Endothelial cell (in vitro differentiated cells): ENCODE measurements around the gene ORM2. TPM values are rescaled to one million over a fixed set of nuclear protein-coding genes. Genes with fewer than 3 reads are reported as not detected.

Experiments used
- DNase-seq: peaks from one replicate; pipeline ENCODE4 v3.0.0; 2021; ENCODE audit warnings: low spot score
- H3K27ac Mint-ChIP-seq: one replicate; pipeline ENCODE4 v1.8.0; 2021; ENCODE audit warnings: mixed read lengths, inconsistent platforms; ENCODE audit not compliant: unreplicated experiment
- H3K27me3 Mint-ChIP-seq: one replicate; pipeline ENCODE4 v1.8.0; 2021; ENCODE audit warnings: mild to moderate bottlenecking, moderate library complexity, mixed read lengths, inconsistent platforms; ENCODE audit not compliant: unreplicated experiment
- H3K36me3 Mint-ChIP-seq: one replicate; pipeline ENCODE4 v1.8.0; 2021; ENCODE audit warnings: mild to moderate bottlenecking, low read depth, mixed read lengths, inconsistent platforms; ENCODE audit not compliant: unreplicated experiment
- H3K4me1 Mint-ChIP-seq: one replicate; pipeline ENCODE4 v1.8.0; 2021; ENCODE audit warnings: mild to moderate bottlenecking, mixed read lengths, inconsistent platforms; ENCODE audit not compliant: unreplicated experiment
- H3K4me3 Mint-ChIP-seq: one replicate; pipeline ENCODE4 v1.8.0; 2021; ENCODE audit warnings: mild to moderate bottlenecking, mixed read lengths, inconsistent platforms; ENCODE audit not compliant: unreplicated experiment
- H3K9me3 Mint-ChIP-seq: one replicate; pipeline ENCODE4 v1.8.0; 2021; ENCODE audit warnings: mixed read lengths, inconsistent platforms; ENCODE audit not compliant: unreplicated experiment
- total RNA-seq: library from RNA; stranded (reverse); fragmentation: NEBNext Ultra II Directional; extraction: Animal tissue kit (Norgen Biotek cat#: 25700); gene quantifications from one replicate; pipeline ENCODE4 v1.2.1, GENCODE V29; 2021; ENCODE audit not compliant: unreplicated experiment
- TF ChIP-seq, protein P1 (sequence below): fragments of 200-600 bp; sonication (generic); IDR thresholded peaks from one replicate; pipeline ENCODE4 v1.5.0; 2021; ENCODE audit warnings: antibody characterized with exemption; ENCODE audit not compliant: unreplicated experiment

ORM2 gene
- total RNA-seq, 1 donor from 2014 or later: not detected

DNA sequence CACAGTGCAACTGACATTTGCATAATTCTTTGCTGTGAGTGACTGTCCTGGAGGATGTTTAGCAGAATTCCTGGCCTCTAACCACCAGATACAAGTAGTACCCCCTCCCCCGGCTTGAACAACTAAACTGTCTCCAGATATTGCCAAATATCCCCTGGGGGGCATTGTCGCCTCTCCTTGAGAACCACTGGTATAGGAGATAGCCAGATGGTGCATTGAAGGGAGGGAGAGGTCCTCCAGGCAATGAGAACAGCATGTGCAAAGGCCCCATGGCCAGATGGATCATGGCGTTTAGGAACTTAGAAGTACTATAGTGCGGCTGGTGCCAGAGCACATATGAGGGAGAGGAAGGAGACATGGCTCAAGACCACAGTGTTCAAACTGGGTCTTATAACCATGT is 25.7 kb upstream of the ORM2 start:
- TF ChIP-seq, protein P1, sequence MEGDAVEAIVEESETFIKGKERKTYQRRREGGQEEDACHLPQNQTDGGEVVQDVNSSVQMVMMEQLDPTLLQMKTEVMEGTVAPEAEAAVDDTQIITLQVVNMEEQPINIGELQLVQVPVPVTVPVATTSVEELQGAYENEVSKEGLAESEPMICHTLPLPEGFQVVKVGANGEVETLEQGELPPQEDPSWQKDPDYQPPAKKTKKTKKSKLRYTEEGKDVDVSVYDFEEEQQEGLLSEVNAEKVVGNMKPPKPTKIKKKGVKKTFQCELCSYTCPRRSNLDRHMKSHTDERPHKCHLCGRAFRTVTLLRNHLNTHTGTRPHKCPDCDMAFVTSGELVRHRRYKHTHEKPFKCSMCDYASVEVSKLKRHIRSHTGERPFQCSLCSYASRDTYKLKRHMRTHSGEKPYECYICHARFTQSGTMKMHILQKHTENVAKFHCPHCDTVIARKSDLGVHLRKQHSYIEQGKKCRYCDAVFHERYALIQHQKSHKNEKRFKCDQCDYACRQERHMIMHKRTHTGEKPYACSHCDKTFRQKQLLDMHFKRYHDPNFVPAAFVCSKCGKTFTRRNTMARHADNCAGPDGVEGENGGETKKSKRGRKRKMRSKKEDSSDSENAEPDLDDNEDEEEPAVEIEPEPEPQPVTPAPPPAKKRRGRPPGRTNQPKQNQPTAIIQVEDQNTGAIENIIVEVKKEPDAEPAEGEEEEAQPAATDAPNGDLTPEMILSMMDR: no peak
- Mint-ChIP-seq H3K9me3 (no peaks in the 10 kb centered on the region), H3K4me1 (no peaks in the 10 kb centered on the region), H3K4me3 (no peak overlapping the region), H3K36me3 (peaks cover 14% of the 10 kb centered on the region), H3K27me3 (peaks cover 5% of the 10 kb centered on the region), H3K27ac (no peak overlapping the region)
- no peak for DNase-seq

DNA sequence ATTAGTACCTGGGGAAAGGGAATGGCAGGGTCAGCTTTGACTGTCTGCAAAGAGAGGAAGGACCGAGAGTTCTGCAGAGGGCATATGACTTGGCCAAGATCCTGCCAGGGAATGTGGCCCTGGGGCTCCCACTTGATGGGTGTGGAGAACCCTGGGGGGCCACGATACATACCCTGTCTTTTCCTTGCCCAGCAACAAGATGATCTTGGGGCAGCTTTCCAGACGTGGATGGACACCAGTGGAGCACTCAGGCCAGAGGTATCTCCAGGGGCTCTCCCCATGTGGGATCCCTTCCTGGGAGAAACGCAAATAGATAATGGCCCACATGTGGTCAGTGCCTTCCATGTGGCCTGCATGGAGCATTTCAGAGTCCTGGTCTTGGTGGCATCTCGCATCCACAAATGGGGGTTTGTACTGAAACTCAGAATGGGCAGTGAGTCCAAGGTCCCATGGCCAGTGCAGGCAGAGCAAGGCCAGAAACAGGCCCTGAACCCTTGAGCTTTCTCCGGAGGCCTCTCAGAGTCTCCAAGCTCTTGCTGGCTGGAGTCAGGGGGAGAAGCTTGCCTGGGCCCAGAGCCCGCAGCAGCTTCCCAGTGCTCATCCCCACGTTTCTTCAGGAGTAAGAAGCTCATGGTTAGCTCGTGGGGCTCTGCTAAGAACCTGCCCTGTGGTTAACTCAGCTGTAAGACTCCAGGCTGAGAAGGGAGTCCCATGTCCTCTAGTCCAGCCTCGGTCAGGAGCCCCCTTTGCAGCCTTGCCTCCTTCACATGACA is 25.1 kb upstream of the ORM2 start:
- no peaks in the 10 kb centered on the region for H3K4me1 Mint-ChIP-seq
- H3K9me3 Mint-ChIP-seq: no peaks in the 10 kb centered on the region
- TF ChIP-seq, protein P1: no peak
- no peak overlapping the region for H3K4me3 Mint-ChIP-seq
- H3K36me3 Mint-ChIP-seq: peaks cover 15% of the 10 kb centered on the region
- DNase-seq: no peak
- peaks cover 5% of the 10 kb centered on the region for H3K27me3 Mint-ChIP-seq
- no peak overlapping the region for H3K27ac Mint-ChIP-seq

DNA sequence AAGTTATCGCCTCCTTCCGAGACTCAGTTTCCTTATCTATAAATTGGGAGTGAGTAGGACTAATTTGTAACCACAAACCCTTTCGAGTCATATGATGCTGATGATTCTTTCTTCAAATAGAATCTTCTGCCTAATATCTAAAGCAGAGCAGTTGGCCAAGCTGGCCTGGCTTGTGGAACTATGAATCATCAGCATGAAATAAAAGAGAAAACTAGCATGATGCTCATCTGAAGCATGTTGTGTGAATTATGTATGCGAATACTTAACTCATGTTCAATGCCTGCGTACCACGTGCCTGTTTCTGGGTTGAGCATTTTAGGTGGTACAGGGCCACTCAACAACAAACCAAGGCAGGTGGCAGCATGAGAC is 21.8 kb upstream of the ORM2 start:
- H3K4me3 Mint-ChIP-seq: no peak overlapping the region
- no peaks in the 10 kb centered on the region for H3K4me1 Mint-ChIP-seq
- TF ChIP-seq, protein P1: no peak
- H3K9me3 Mint-ChIP-seq: no peaks in the 10 kb centered on the region
- H3K36me3 Mint-ChIP-seq: peaks cover 18% of the 10 kb centered on the region
- H3K27me3 Mint-ChIP-seq: peaks cover 5% of the 10 kb centered on the region
- no peak overlapping the region for H3K27ac Mint-ChIP-seq
- no peak for DNase-seq

DNA sequence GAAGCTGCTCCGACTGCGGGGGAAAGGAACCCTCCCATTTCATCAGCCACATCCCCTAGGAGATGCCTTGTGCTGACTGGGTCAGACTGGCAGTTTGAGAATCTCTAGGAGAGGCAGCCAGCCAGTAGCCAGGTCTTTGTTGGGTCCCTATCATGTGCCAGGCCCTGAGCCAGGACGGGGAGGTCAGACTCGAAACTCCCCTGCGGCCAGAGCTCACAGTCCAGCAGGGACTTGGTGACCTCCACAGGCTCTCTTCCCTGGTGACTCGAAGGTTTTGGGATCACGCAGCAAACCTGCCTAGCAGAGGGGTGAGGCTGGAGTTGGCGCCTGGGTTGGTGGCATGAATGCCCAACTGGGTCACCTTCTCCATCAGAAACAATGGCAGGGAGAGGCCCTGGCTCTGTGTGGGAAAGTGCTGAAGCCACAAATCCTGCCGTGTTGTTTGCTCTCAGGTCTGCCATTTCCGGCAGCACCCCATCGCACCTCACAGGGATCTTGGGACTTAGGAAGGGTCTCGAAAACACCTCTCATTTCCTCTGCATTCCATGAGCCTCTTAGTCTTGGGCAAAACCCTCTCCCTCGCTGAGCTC is 21.2 kb upstream of the ORM2 start:
- Mint-ChIP-seq H3K4me1 (no peaks in the 10 kb centered on the region), H3K4me3 (no peak overlapping the region), H3K27ac (no peak overlapping the region), H3K36me3 (peaks cover 18% of the 10 kb centered on the region), H3K9me3 (no peaks in the 10 kb centered on the region), H3K27me3 (peaks cover 5% of the 10 kb centered on the region)
- no peak for DNase-seq
- TF ChIP-seq, protein P1: no peak

DNA sequence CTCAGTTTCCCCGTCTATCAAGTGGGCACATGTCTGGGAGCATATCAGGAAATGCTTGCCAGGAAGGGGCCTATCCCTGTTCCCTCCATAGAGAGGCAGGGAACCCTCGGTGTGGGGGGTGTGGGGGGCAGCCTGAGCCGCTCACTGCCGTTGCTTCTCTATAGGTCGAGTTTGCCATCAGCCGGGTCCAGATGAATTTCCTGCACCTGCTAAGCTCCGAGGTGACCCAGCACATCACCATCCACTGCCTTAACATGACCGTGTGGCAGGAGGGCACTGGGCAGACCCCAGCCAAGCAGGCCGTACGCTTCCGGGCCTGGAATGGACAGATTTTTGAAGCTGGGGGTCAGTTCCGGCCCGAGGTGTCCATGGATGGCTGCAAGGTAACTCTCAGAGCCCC is 20.6 kb upstream of the ORM2 start:
- no peaks in the 10 kb centered on the region for H3K4me1 Mint-ChIP-seq
- peaks cover 5% of the 10 kb centered on the region for H3K27me3 Mint-ChIP-seq

More for the DNA sequence above, 20.6 kb upstream of the ORM2 start:
- Mint-ChIP-seq H3K9me3 (no peaks in the 10 kb centered on the region), H3K36me3 (peaks cover 18% of the 10 kb centered on the region), H3K27ac (no peak overlapping the region), H3K4me3 (no peak overlapping the region)
- TF ChIP-seq, protein P1: no peak
- DNase-seq: no peak
